ENCODE measurements around the gene ERC1. TPM values are rescaled to one million over a fixed set of nuclear protein-coding genes. Genes with fewer than 3 reads are reported as not detected.

Gene ERC1
- total and polyA plus RNA-seq, 2 donors from 2014 or later = 5.1 to 68.3 TPM

GRCh38 chr12:1077036-1077803 is 86.2 kb downstream of the ERC1 start:
- Histone ChIP-seq H3K9me3 (ENCODE audit: control insufficient read depth in 2 of 3, insufficient read depth in 1 of 3, low read length in 3 of 3) (no peaks in the 10 kb centered on the region), H3K4me3 (ENCODE audit: low read length in 3 of 3) (no peak overlapping the region), H3K36me3 (ENCODE audit: control insufficient read depth in 2 of 3, insufficient read depth in 3 of 3, low read length in 3 of 3) (no peaks in the 10 kb centered on the region), H3K27ac (ENCODE audit: low read depth in 2 of 2, low read length in 2 of 2) (no peak overlapping the region), H3K9ac (ENCODE audit: low read length in 3 of 3) (no peak overlapping the region), H3K27me3 (ENCODE audit: control insufficient read depth, insufficient read depth, low read length) (no peaks in the 10 kb centered on the region), H3K4me1 (ENCODE audit: control insufficient read depth in 2 of 3, insufficient read depth in 2 of 3, low read depth in 1 of 3, low read length in 3 of 3) (peaks cover 0 to 5% (median 0%) of the 10 kb centered on the region in 3 donors)
- no peak for DNase-seq
- no peak for TF ChIP-seq CTCF (IDR thresholded peaks at IDR 0.05; ENCODE audit: borderline replicate concordance, extremely low read depth, insufficient read depth)
- FAIRE-seq = peak; percentile 78
- intact Hi-C loops (cut with DNase I) = no loop called here

- intact Hi-C loops (cut with DNase I) = no loop called here
- no peak for FAIRE-seq
- H3K9ac ChIP-seq (ENCODE audit: low read length in 3 of 3) = no peak overlapping the region
- H3K4me1 ChIP-seq (ENCODE audit: control insufficient read depth in 2 of 3, insufficient read depth in 2 of 3, low read depth in 1 of 3, low read length in 3 of 3) = peaks cover 0 to 5% (median 0%) of the 10 kb centered on the region in 3 donors
- no peak for DNase-seq
- H3K36me3 ChIP-seq (ENCODE audit: control insufficient read depth in 2 of 3, insufficient read depth in 3 of 3, low read length in 3 of 3) = no peaks in the 10 kb centered on the region
- H3K9me3 ChIP-seq (ENCODE audit: control insufficient read depth in 2 of 3, insufficient read depth in 1 of 3, low read length in 3 of 3) = no peaks in the 10 kb centered on the region
- no peak overlapping the region for H3K4me3 ChIP-seq (ENCODE audit: low read length in 3 of 3)
- no peaks in the 10 kb centered on the region for H3K27me3 ChIP-seq (ENCODE audit: control insufficient read depth, insufficient read depth, low read length)
- TF ChIP-seq CTCF (IDR thresholded peaks at IDR 0.05; ENCODE audit: borderline replicate concordance, extremely low read depth, insufficient read depth) = no peak
- H3K27ac ChIP-seq (ENCODE audit: low read depth in 2 of 2, low read length in 2 of 2) = no peak overlapping the region
These were observed 87.0 kb downstream of the ERC1 start for GRCh38 chr12:1078002-1078401.

GRCh38 chr12:1080520-1081223 is 89.6 kb downstream of the ERC1 start:
- Histone ChIP-seq H3K27me3 (ENCODE audit: control insufficient read depth, insufficient read depth, low read length) (no peaks in the 10 kb centered on the region), H3K4me1 (ENCODE audit: control insufficient read depth in 2 of 3, insufficient read depth in 2 of 3, low read depth in 1 of 3, low read length in 3 of 3) (peaks cover 0 to 5% (median 0%) of the 10 kb centered on the region in 3 donors), H3K4me3 (ENCODE audit: low read length in 3 of 3) (no peak overlapping the region), H3K36me3 (ENCODE audit: control insufficient read depth in 2 of 3, insufficient read depth in 3 of 3, low read length in 3 of 3) (no peaks in the 10 kb centered on the region), H3K9ac (ENCODE audit: low read length in 3 of 3) (no peak overlapping the region), H3K27ac (ENCODE audit: low read depth in 2 of 2, low read length in 2 of 2) (no peak overlapping the region), H3K9me3 (ENCODE audit: control insufficient read depth in 2 of 3, insufficient read depth in 1 of 3, low read length in 3 of 3) (no peaks in the 10 kb centered on the region)
- DNase-seq (no peak), FAIRE-seq (no peak)
- TF ChIP-seq CTCF (IDR thresholded peaks at IDR 0.05; ENCODE audit: borderline replicate concordance, extremely low read depth, insufficient read depth) = no peak
- intact Hi-C loops (cut with DNase I) = no loop called here

All from kidney (tissue), 14 donors.